ENCODE data around the gene LRRC46. TPM values are rescaled to one million over a fixed set of nuclear protein-coding genes. Genes with fewer than 3 reads are reported as not detected.
A peak's percentile ranks its signal among the peaks of the same experiment; 100 is the strongest.

LRRC46 gene
- total and polyA plus RNA-seq, 2 of the 13 experiments (the other 11 are each of a cell fraction or from before 2014, with no cell fraction given) = 0.09 TPM

- TF ChIP-seq SSRP1 (CRISPR knock-in tag; IDR thresholded peaks at IDR 0.05) (no peak), NFRKB (IDR thresholded peaks at IDR 0.05) (no peak), NONO (IDR thresholded peaks at IDR 0.05) (no peak), NONO (CRISPR knock-in tag; conservative IDR thresholded peaks at IDR 0.05) (no peak), HOXA7 (CRISPR knock-in tag; IDR thresholded peaks at IDR 0.05) (no peak), TBP (CRISPR knock-in tag; IDR thresholded peaks at IDR 0.05) (no peak), DNMT3B (CRISPR knock-in tag; conservative IDR thresholded peaks at IDR 0.05) (no peak), MYC (CRISPR knock-in tag; IDR thresholded peaks at IDR 0.05; ENCODE audit: borderline replicate concordance) (peak; percentile 62; the same call in 1 of the 2 replicates), ZNF672 (CRISPR knock-in tag; IDR thresholded peaks at IDR 0.05) (no peak), SIN3A (IDR thresholded peaks at IDR 0.05; ENCODE audit: borderline replicate concordance, low read depth, low read length) (no peak), ZBTB7B (CRISPR knock-in tag; IDR thresholded peaks at IDR 0.05) (0 out of 2 replicates have a peak, but pooled peaks have one; percentile 27), KMT2A (CRISPR knock-in tag; IDR thresholded peaks at IDR 0.05) (no peak), ZNF432 (CRISPR knock-in tag; IDR thresholded peaks at IDR 0.05; ENCODE audit: borderline replicate concordance) (no peak), ZNF234 (CRISPR knock-in tag; conservative IDR thresholded peaks at IDR 0.05) (no peak), BCL6 (CRISPR knock-in tag; IDR thresholded peaks at IDR 0.05) (0 out of 2 replicates have a peak, but pooled peaks have one; percentile 12), ZNF780A (CRISPR knock-in tag; IDR thresholded peaks at IDR 0.05) (no peak), KDM2A (CRISPR knock-in tag; IDR thresholded peaks at IDR 0.05; ENCODE audit: borderline replicate concordance, low read depth) (peak; percentile 72; the same call in 1 of the 2 replicates), ZNF576 (CRISPR knock-in tag; IDR thresholded peaks at IDR 0.05) (0 out of 2 replicates have a peak, but pooled peaks have one; percentile 26), SP140L (CRISPR knock-in tag; IDR thresholded peaks at IDR 0.05; ENCODE audit: borderline replicate concordance) (no peak)
- TF ChIP-seq, protein P1, sequence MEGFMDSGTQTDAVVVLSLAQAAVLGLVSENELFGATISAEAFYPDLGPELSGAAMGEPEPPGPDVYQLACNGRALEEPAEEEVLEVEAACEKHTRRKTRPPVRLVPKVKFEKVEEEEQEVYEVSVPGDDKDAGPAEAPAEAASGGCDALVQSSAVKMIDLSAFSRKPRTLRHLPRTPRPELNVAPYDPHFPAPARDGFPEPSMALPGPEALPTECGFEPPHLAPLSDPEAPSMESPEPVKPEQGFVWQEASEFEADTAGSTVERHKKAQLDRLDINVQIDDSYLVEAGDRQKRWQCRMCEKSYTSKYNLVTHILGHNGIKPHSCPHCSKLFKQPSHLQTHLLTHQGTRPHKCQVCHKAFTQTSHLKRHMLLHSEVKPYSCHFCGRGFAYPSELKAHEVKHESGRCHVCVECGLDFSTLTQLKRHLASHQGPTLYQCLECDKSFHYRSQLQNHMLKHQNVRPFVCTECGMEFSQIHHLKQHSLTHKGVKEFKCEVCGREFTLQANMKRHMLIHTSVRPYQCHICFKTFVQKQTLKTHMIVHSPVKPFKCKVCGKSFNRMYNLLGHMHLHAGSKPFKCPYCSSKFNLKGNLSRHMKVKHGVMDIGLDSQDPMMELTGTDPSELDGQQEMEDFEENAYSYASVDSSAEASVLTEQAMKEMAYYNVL (CRISPR knock-in tag; IDR thresholded peaks at IDR 0.05; ENCODE audit: borderline replicate concordance) = peak; percentile 25; the same call in 1 of the 2 replicates
- TF ChIP-seq, protein P2, sequence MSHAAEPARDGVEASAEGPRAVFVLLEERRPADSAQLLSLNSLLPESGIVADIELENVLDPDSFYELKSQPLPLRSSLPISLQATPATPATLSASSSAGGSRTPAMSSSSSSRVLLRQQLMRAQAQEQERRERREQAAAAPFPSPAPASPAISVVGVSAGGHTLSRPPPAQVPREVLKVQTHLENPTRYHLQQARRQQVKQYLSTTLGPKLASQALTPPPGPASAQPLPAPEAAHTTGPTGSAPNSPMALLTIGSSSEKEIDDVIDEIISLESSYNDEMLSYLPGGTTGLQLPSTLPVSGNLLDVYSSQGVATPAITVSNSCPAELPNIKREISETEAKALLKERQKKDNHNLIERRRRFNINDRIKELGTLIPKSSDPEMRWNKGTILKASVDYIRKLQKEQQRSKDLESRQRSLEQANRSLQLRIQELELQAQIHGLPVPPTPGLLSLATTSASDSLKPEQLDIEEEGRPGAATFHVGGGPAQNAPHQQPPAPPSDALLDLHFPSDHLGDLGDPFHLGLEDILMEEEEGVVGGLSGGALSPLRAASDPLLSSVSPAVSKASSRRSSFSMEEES (CRISPR knock-in tag; IDR thresholded peaks at IDR 0.05) = no peak
- TF ChIP-seq, protein P3, sequence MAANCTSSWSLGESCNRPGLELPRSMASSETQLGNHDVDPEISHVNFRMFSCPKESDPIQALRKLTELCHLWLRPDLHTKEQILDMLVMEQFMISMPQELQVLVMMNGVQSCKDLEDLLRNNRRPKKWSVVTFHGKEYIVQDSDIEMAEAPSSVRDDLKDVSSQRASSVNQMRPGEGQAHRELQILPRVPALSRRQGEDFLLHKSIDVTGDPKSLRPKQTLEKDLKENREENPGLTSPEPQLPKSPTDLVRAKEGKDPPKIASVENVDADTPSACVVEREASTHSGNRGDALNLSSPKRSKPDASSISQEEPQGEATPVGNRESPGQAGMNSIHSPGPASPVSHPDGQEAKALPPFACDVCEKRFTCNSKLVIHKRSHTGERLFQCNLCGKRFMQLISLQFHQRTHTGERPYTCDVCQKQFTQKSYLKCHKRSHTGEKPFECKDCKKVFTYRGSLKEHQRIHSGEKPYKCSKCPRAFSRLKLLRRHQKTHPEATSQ (CRISPR knock-in tag; IDR thresholded peaks at IDR 0.05; ENCODE audit: borderline replicate concordance) = no peak
- TF ChIP-seq, protein P4, sequence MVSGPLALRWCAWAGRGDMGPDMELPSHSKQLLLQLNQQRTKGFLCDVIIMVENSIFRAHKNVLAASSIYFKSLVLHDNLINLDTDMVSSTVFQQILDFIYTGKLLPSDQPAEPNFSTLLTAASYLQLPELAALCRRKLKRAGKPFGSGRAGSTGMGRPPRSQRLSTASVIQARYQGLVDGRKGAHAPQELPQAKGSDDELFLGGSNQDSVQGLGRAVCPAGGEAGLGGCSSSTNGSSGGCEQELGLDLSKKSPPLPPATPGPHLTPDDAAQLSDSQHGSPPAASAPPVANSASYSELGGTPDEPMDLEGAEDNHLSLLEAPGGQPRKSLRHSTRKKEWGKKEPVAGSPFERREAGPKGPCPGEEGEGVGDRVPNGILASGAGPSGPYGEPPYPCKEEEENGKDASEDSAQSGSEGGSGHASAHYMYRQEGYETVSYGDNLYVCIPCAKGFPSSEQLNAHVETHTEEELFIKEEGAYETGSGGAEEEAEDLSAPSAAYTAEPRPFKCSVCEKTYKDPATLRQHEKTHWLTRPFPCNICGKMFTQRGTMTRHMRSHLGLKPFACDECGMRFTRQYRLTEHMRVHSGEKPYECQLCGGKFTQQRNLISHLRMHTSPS (CRISPR knock-in tag; IDR thresholded peaks at IDR 0.05; ENCODE audit: low read depth) = no peak
Observed at GRCh38 chr17:47789611-47790561, 41.6 kb upstream of the LRRC46 start (continued).

Measured in HepG2 (cell line).